GM20431 (cell line): ENCODE measurements around the gene SAP30L.

Source experiments
- in situ Hi-C: fragments of 300-500 bp; cut with MseI, MboI; formaldehyde crosslinking; loops from one replicate; pipeline ENCODE4 v1.15.0; 2020; ENCODE audit warnings: low sequenced_read_pairs; ENCODE audit not compliant: unreplicated experiment

The SAP30L gene, protein sequence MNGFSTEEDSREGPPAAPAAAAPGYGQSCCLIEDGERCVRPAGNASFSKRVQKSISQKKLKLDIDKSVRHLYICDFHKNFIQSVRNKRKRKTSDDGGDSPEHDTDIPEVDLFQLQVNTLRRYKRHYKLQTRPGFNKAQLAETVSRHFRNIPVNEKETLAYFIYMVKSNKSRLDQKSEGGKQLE

DNA sequence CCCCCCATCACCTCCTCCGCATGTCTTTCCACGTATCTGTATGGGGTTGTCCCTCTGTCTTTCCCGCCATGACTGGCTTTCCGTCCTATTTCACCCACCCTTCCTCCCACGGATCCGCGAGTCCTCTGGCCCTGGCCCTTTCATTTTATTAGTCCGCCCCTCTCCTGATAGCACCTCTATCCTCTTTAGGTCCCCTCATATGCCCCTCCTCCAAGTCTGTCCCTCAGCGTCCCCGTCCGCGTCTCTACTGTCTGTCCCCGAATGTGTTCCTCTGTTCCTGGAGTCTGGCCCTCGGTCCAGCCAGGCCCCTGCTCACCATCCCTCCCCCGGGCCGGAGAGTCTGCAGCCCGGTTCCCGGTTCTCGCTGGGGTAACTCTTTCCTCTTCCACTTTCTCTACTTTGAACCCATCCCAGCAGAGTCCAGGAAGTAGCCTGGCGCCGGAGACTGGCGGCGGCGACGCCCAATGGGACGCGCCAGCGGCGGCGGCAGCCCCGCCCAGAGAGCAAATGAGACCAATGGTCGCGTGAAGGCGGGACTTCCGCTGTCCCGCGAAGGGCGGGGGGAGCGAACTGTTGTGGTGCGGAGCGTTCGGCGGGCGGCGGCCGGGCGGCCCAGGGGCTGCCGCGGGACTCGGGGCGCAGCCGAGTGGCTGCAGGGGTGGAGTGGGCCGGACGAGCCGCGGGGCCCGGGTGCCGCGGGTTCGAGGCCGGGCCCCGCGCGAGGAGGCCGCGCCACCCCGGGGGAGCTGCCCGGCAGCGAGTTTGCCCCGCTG is at the start of gene SAP30L:
Gene SAP30L (plus strand): TSS at position 576 of the 773 bp plus-strand sequence. CDS start 608 bp downstream, outside the sequence.
- in situ Hi-C loops: no loop called here

DNA sequence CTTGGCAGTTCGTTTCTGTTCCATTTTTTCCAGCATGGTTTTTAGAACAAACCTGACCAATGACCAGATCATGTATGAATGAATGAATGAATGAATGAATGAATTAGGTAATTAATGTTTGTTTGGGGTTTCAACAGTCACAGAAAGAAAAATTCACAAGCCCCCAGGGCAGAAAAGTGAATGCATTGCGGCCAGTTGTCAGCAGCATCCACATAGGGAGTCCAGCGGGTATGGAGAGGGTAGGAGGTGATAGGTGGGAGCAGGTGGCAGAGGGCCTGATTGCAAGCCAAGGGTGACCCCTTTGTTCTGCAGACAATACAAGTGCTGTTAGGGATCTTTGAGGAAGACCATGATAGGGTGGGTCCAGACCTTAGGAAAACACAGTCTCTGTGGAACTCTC is 49.7 kb upstream of the SAP30L start:
- in situ Hi-C loops: no loop called here

DNA sequence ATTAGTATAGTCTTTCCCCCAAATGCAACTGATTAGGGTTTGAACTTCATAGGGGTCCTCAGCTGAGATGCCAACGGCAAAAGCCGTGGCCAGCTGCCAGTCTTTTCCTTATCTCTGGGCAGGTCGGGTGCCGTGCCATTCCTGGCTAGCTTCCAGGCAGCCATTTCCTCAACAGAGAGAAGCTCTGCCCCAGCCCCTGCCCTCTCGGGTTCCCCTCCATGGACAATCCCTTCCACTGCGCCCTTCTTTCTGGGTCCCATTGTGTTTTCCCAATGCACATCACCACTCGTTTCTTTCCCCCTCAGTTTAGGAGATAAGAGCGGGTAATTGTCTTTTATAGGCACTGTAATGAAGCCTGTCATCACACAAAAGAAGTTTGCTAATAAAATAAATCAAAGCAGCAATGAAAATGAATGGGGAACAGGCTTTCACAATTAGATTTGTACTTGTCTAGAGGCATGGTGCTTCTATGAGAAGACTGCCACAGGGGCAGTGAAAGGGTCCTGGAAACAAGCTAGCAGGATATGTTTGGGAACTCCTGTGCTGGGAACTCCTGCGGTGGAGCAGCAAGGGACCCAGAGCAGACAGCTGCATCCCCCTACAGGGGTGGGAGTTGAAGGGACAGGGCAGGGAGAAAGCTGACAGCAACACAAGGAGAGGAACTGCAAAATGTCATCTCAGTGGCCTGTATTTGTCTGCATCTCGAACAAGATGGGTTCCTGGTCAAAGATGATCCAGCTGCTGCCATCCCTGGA is 48.0 kb upstream of the SAP30L start:
- in situ Hi-C loops: no loop called here

DNA sequence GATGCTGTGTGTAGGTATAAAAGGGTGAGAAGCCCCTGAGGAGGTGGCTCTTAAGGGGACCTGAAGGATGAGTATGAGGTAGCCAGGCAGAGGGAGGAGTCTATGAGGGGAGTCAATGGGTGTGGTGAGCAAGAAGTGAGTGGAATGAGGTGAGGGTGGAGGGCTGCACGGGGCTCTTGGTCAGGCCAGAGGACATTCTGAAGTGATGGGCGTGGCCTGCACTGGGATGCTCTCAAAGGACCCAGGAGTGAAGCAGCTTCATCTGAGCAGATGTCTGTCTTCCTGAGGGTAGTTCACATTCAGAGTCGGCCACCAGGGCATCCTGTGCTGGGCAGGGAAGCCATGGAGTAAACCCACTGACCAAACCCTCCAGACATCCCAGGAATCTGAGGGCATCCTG is 45.1 kb upstream of the SAP30L start:
- in situ Hi-C loops: loop anchor here (10.0 to 25.0 kb wide), 2 partner anchors 213 to 316 kb away; partner anchors contain the start of gene GALNT10

DNA sequence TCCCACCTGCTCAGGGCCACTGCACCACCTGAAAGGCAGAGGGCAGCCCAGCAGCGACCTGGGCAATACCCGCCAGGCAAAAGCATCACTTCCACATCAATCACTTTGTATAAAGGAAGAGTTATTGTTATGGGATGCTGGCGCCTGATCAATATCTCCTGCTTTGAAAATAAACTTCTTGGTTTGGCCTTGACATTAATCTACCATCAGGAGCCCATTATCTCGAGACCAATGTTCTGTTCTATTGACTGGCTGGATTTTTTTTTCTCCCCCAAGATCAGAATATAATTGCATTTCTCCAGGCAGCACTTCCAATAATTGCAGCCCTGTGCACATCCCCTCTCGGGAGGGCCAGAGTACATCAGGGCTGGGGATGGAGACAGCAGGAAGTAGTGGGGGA is 44.4 kb upstream of the SAP30L start:
- in situ Hi-C loops: loop anchor here (10.0 to 25.0 kb wide), 2 partner anchors 214 to 317 kb away; partner anchors contain the start of gene GALNT10

DNA sequence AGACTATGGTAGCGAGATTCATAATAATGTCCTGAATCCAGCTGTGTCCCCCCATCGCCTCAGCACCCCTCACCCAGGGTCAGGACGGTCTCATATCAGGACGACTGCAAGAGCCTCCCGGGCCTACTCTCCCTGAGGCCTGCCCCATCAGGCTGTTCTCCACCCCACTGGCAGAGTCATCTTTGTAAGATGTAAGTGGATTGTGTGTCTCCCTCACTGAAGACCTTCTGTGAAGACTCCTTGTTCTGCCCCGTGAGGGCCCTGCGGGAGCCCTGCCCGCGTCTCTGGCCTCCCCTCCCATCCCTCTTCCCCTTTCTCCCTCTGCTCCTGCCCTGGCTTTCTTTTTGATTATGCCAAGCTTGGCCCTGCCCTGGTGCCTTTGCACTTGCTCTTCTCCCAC is 43.9 kb upstream of the SAP30L start:
- in situ Hi-C loops: loop anchor here (10.0 to 25.0 kb wide), 2 partner anchors 215 to 317 kb away; partner anchors contain the start of gene GALNT10

DNA sequence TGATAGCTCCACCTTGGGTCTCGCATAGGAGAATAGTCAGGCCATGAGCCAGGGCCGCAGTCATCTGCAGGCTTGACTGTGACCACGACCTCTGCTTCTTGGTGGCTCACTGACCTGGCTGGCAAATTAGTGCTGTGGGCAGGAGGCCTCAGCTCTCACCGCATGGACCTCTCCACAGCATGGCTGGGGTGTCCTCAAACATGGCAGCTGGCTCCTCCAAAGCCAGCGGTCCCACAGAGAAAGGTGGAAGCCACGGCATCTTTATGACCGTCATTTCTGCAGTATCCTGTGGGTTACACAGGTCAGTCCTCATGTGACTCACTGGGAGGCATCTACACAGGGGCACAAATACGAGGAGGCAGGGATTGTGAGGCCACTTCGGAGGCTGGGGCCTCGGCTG is 43.2 kb upstream of the SAP30L start:
- in situ Hi-C loops: loop anchor here (10.0 to 25.0 kb wide), 2 partner anchors 215 to 318 kb away; partner anchors contain the start of gene GALNT10

DNA sequence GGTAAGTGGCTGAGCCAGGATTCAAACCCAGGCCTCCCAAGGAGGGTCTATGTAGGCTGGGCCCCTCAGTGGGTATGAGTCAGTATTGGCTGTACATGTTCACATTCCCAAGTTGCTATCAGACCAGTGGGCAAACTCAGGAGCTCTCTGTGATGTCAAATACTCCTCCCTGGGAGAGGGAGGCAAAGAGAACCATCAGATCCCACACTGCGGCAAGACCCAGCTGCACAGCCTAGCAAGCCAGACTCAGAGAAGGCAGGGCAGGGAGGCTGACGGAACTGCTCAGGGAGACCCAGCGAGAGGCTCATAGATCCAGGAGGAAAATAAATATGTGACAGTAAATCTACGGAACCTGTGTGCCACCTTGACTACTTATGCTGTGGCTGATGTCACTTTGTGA is 42.6 kb upstream of the SAP30L start:
- in situ Hi-C loops: loop anchor here (10.0 to 25.0 kb wide), 2 partner anchors 216 to 318 kb away; partner anchors contain the start of gene GALNT10

DNA sequence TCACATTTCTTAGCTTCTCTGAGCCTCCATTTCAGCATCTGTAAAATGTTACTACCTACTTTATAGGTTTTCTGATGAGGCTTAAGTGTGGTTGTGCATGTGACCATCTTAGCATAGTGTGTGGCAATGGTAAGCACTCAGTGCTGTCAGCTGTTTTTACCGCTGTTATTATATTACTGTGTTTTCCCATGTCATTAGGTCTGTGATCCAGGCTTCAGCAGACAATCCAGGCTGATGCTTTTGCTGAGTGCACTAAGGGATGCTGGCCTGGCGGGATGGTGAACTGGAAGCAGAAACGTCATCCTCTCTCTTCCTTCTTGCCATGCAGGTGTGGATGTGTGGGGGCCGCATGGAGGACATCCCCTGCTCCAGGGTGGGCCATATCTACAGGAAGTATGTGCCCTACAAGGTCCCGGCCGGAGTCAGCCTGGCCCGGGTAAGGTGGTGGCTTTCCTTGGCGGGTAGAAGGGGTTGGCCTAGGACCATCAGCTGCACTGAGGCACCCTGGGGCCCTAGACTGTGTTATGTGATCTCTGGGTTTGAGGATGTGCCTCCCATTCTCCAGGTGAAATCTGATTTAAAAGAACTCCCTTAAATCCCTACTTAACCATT is 41.9 kb upstream of the SAP30L start:
- in situ Hi-C loops: loop anchor here (10.0 to 25.0 kb wide), 2 partner anchors 217 to 319 kb away; partner anchors contain the start of gene GALNT10

DNA sequence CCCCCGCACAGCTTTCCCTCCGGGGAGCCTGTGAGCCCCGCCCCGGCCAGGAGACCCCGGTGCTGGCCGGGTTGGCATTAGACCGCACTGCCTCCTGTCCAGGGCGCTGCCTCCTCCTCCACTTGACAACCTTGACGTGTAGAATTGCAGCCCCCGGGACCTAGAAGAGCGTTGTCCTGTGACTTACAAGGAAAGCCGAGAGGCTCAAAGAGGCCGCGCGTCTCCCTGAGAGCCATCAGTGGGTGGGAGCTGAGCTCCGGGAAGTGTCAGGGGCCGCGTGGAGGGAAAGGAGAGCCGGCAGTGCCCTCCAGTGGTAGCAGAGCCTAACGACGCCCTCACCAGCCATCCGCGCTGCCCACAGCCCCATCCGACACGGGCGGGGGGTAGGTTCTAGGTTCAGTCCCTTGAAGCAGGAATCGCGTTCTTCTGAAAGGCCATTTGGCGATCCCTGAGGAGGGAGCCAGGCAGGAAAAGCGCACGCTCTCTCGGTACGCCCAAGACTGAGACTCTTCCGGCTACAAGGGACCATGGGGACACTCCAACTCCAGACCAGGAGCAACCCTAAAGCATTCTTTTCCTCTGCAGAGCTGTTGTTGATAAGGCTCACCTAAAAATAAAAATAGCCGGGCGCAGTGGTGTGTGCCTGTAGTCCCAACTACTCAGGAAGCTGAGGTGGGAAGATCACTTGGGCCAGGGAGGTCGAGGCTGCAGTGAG is 40.6 kb upstream of the SAP30L start:
- in situ Hi-C loops: loop anchor here (10.0 to 25.0 kb wide), 2 partner anchors 218 to 320 kb away; partner anchors contain the start of gene GALNT10

DNA sequence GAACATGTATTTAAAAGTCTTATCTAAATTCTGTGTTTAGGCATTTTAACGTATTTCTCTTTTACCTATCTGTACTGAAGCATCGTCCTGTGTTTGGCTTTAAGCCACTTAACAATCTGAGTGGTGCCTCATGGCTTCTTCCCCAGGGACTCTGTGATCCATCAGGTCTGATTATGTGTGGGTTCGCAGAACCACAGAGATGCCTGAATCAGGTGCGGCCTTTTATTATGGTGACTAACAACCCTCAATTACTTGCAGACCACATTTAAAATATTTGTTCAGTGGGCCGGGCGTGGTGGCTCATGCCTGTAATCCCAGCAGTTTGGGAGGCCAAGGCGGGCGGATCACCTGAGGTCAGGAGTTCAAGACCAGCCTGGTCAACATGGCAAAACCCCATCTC is 39.6 kb upstream of the SAP30L start:
- in situ Hi-C loops: loop anchor here (10.0 to 25.0 kb wide), 2 partner anchors 219 to 321 kb away; partner anchors contain the start of gene GALNT10

DNA sequence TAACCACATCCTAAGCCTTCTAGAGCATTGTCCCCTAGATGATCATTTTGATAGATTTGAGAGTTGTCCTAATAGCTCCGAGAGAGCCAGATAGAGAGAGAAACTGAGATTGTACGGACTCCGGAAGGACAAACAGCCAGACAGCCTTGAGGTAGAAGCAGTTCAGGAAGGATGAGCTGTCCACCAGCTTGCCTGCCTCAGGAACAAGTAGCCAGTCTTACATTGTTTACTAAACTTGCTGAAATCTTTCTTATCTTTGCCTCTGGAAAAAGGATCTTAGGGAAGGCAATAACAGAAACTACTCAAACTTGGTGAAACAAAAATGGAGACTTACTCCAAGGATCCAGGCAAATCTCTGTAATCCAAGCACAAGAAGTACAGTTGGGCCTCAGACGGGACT is 39.0 kb upstream of the SAP30L start:
- in situ Hi-C loops: loop anchor here (10.0 to 25.0 kb wide), 2 partner anchors 220 to 322 kb away; partner anchors contain the start of gene GALNT10

DNA sequence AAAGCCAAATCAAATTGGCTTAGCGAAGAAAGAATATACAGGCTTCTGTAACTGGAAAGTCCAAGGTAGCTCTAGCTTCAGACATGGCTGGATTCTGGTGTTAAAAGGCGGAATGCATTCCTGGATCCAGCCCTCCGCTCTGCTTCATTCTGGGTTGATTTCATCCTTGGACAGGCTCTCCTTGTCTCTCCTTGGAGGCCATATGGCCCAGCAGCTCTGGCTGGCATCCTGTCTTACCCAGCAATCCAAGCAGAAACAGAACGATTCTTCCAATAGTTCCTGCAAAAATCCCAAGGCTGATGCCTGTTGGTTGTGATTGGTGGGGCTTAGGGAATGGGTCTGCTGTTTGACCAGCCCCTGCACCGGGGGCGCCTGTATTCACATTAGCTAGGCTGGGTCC is 37.0 kb upstream of the SAP30L start:
- in situ Hi-C loops: loop anchor here (10.0 to 25.0 kb wide), 2 partner anchors 222 to 324 kb away; partner anchors contain the start of gene GALNT10

DNA sequence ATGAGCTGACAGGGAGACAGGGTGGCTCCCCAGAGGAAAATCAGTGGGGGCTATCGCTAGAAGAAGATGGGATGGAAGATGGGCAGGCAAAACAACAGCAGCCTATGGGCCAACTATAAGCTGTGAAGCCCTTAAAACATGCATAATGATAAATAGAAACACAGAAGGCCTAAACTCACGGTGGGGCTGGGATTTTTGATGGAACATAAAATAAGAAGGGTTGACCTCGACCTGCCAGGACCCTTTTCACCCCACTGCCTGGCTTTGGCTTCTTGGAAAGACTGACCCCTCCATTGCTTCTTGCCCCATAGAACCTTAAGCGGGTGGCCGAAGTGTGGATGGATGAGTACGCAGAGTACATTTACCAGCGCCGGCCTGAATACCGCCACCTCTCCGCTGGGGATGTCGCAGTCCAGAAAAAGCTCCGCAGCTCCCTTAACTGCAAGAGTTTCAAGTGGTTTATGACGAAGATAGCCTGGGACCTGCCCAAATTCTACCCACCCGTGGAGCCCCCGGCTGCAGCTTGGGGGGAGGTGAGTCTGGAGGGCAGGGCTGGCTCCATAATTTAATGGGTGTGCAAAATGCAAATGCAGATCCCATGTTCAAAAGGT is 36.5 kb upstream of the SAP30L start:
- in situ Hi-C loops: loop anchor here (10.0 to 25.0 kb wide), 2 partner anchors 222 to 325 kb away; partner anchors contain the start of gene GALNT10

DNA sequence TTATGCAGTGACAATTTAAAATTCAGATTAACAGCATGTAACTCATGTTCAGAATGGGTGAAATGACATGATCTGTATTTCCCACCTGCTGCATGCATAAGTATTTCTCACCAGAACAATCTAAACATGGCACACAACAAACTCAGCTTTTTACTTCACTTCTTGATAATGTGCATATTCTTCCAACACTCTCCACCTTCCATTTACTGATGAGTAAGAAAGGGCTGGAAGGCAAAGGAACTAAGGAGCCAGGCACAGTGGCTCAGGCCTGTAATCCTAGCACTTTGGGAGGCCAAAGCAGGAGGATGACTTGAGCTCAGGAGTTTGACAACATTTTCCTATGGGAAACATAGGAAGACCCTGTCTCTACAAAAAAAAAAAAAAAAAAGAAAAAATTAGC is 35.8 kb upstream of the SAP30L start:
- in situ Hi-C loops: loop anchor here (25.0 kb wide), 1 partner anchor 223 kb away; the partner anchor contains the start of gene GALNT10

DNA sequence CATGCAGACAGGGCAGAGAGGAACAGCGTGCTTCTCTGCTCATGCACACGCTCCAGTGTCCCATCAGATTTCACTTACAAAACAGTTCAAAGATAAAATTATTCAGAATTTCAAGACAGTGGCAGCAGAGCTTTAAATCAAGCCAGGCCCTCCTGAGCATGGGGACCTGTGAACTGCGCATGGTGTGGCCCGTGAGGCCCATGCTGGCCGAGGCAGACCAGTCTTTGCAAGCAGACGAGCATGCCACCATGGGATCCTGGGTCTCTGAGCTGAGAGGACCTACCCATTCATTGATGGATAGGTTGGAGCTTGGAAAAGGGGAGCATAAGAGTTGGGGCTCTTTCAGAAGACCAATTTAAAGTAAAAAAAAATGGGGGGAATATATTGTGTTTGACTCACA is 35.0 kb upstream of the SAP30L start:
- in situ Hi-C loops: loop anchor here (25.0 kb wide), 1 partner anchor 223 kb away; the partner anchor contains the start of gene GALNT10

DNA sequence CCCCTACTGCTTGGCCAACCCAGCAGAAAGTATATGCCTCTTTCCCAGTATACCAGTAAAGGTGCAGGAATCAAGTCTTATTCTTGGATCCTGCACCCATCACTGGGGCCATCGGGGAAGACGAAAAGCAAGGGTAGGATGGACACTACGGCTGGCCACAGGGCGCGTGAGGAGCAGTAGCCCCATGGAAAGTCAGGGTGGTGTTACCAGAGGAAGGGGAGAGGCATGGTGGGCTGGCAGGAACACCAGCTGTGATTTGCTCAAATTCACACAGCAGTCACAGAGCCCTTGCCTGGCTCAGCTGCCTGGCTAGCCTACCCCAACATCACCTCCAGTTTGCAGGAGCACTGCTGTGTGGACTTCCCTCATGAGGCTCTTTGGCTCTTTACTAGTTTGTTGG is 34.5 kb upstream of the SAP30L start:
- in situ Hi-C loops: loop anchor here (25.0 kb wide), 1 partner anchor 224 kb away; the partner anchor contains the start of gene GALNT10

DNA sequence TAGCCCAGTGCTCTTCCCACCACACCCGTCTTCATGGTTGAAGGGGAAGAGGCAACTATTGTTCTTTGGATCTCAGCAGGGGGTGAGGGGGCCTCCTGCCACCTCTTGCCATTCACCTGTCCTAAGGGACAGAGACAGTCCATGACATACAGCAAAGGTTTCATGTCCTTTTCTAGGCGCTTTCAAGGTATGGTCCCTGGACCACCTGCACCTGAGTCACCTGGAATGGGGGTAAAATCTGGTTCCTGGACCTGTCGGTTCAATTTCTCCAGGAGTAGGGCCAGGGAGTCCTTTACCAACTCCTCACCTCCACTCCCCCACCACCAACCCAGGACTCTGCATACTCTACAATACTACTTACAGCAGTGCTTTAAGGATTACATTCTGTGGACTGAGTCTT is 33.5 kb upstream of the SAP30L start:
- in situ Hi-C loops: loop anchor here (25.0 kb wide), 1 partner anchor 225 kb away; the partner anchor contains the start of gene GALNT10
